Superior temporal gyrus (tissue), 1 donor: ENCODE measurements around the gene CDC20.
"Not testable (repeated sequence)": the region's sequence is repeated elsewhere in the genome, so short reads cannot be mapped to it uniquely, and the experiment has no call there.

Source experiments
- DNase-seq: peaks from one replicate; pipeline ENCODE4 v3.0.0-alpha.2; 2016; ENCODE audit errors: extremely low spot score

The CDC20 gene

DNA sequence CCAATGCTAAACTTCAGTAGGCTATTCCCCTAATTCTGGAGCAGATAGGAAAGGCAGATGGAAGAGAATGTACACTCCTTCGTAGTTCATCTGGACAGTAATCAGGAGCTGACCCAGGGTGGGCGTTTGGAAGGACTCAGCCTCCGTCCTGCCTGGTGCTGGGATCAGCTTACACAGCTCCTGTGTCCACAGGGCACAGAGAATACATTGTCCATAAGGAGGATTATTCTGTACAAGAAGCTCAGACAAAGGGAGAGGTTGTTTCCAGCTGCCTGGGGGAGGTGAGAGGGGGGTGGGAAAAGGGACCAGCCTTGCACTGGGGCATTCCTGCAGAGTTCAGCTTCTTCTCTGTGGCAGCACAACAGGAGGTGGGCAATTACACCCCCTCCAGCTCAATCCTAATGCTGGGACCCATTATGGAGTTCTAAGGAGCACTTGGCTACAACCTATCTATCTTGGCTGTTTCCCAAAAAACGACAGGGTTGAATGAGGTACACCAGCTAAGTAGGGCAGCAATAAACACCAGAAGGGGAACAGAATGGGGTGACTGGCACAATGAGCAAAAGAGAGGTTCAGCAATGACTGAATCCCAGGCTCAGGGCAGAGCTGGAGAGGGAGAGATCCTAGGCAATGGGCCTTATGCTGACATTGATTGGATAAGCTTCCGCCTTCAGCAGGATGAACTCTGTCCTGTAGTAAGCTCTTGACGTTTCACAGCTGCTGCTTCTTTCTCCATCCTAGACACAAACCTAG, 23.4 kb downstream of the CDC20 start:
- DNase-seq = peak; percentile 89

DNA sequence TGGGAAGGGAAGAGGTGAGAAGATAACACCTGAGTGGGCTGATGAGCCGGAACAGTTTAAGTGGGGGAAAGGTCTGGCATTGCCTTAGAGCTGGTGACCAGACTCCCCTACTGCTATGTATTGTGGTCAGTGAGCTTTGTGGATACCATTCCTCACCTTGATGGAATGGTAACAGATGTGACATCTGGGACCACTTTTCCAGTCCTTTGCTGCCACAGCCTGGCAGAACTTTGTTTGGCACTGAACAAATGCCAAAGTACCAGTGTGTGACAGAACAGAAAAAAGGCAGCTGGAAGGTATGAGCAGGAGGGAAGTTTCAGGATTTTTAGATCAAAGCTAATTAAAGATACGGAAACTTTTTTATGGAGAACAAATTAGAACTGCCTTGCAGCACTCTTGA, 24.7 kb downstream of the CDC20 start:
- peak; percentile 87 for DNase-seq

DNA sequence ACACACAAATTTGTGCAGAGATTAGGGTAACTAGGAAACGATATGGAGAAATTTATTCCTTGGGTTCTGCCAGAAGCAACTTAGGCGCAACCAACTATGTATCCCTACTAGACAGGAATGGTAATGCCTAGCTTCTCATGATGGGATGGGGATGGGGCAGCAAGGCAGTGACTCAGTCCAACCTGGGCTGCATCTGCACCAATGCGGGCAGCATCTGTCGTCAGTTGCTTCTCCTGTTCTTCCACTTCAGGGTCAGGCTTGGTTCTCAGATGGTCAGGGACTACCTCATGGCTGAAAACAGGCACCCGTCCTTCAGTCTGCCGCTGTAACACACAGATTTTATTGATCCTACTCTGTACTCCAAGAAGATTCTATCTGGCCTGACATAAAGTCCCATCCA, 27.9 kb downstream of the CDC20 start:
- no peak for DNase-seq

DNA sequence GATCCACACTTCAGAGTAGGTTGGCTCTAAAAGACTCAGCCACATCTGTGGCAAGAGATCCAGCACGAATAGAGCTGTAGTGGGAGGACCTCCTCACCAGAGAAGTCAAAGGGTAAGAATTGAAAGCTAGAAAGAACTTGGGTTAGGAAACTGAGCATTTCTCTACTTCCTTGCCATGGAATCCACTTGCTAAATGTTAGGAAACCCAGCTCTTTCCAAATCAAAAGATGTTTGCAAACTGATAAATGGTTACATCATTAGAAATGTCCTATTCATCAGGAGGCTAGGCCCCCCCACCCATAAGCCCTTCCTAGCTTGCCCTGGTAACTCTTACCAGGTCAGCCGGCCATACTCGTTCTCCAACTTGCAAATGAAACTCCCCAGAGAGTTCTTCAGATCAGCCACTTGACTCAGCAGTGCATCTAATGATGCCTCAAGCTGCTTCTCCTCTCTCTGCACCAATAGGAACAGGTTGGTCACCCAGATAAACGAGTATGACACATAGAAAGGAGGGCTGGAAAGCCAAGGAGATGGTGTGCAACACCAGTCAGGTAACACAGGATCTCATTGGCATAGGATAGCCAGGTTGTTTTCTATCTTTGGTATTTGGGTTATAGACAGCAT, 29.3 kb downstream of the CDC20 start:
- no peak for DNase-seq

DNA sequence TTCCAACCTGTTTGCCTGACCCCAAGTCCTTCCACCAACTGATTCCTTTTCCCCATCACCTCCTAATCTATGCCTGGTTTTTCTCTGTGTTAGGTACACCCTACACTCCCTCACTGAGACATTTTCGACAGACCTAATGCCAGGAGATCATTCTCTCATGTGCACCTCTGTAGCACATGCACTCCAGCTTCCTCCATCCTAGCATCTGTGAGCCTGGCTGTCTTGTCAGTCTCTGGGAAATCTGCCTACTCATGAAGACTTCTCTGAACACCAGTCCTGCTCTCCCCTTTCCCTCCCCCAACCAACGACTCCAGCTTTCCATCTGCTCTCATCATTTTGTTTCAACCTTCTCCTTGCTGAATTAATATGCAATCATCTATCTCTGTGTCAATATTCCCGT, 29.8 kb downstream of the CDC20 start:
- DNase-seq = no peak

DNA sequence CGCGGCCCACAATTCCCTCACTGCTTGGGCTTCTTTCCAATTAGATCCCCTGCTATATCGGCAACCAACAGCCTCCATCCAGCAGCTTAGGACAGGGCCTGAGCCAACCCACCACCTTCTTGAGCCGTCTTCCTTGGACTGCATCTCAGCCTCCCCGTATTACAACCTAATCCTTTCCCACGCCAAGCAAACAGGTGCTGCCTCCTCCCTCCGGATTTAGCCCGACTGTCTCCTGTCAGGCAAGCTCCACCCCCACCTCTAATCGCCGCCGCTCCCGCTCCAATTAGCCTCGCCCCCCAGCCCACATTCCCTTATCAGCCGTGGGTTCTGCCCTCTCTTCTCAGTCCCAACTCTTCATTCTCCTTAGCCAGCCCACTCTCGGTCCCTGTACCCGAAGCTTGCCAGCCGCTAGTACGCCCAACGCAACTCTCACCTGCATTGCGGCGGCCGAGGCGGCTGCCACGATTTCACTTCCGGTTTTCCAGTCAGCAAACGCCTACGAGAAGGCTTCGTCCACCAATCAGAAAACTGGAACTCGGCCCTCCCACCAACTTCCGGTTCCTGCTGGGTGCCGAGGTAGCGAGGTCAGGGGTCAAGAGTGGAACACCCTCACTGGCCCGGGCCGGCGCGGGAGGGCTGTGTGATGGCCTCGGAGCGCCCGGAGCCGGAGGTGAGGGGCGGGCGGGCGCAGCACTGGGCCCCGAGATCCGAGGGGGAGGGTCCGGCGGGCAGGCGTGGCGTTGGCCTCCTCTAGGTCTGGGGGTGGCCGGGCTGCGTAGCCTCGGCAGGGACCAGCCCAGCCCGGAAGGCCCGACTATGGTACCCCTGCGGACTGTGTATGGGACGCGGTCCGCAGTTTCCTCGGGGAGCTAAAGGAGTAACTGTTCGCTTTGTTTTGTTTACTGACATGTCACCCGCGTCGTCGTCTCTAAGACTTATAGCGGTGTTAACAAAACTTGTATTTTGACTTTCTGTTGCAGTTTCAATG, 30.8 kb downstream of the CDC20 start, which contains the start of the genes MED8 and SZT2:
Gene MED8 (minus strand): TSS at position 475 of the 988 bp plus-strand sequence. CDS start 36 bp downstream, at position 439.
Gene SZT2 (plus strand): TSS at position 574 of the 988 bp plus-strand sequence. CDS start 70 bp downstream, at position 644.
- peak; percentile 99 for DNase-seq

DNA sequence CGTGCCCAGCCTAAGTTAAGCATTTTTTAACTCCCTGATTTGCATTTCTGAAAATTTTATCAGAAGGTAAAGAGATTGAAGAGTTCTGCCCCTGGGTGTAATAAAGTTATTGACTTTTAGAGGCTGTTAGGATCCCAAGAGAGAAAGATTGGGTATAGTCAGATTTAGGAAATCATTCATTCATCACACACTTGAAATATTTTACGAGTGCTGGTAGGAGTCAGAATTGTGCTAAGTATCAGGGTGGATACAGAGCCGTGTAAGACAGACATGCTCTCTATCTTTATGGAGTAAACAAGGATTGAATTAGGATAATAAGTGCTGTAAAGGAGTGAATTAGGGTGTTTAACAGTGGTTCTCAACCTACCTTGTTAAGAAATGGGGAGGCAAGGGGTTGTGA, 33.9 kb downstream of the CDC20 start:
- DNase-seq = no peak

DNA sequence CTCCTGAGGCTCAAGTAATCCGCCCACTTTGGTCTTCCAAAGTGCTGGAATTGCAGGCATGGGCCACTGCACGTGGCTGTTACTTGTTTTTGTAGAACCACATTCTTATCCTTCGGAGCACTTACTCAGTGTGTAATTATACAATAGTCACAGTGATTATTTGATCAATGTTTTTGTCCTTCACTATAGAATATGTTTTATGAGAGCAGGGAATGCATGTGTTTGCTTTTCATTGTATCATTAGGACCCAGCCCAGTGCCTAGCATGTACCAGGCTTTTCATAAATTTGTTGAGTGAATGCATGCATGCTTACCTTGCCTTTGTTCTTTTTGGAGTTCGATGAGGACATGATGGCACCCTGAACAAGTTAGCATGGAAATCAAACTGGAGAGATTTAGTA, 36.7 kb downstream of the CDC20 start:
- DNase-seq = no peak

DNA sequence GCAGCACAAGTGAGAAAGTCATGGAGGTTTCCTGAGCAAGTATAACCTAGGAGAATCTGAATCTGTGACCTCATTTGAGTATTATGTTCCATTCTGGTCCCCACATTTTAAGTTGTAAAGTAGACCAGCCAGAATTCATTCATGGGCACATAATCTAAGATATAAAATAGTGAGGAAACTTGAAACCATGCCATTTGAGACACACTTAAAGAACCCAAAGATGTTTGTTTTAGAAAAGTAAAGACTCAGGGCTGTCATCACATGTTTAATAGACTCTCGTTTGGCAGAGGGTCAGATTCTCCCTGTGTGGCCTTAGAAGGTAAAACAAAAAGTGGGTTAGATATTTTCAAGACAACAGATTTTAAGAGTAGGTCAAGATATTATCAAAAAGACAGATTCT, 37.3 kb downstream of the CDC20 start:
- no peak for DNase-seq

DNA sequence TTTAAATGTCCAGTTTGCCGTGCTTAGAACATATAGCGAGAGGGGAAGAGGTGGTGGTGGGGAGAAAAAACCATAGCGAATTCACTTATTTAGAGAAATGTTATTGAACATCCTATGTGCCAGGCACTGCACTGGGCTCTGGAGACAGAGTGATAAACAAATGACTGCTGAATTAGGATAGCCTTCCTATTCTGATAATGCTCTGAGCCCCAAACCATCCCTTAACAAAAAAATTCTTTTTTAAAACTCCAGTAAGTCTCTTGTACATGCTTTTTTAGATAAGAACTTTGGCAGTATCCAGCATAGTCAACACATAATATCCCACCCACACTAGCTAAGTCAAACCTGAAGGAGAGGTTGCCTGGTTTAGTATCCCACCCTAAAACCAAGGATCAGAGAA, 39.4 kb downstream of the CDC20 start:
- no peak for DNase-seq

DNA sequence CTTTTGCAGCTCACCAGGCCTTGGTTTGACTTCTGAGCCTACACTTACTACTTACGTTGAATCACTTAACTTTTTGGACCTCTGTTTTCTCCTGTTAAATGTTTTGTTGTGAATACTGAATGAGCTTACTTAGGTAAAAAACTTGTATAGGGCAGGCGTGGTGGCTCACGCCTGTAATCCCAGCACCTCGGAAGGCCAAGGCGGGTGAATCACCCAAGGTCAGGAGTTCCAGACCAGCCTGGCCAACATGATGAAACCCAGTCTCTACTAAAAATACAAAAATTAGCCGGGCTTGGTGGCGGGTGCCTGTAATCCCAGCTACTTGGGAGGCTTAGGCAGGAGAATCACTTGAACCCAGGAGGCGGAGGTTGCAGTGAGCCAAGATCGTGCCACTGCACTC, 41.7 kb downstream of the CDC20 start:
- DNase-seq = not testable (repeated sequence)

DNA sequence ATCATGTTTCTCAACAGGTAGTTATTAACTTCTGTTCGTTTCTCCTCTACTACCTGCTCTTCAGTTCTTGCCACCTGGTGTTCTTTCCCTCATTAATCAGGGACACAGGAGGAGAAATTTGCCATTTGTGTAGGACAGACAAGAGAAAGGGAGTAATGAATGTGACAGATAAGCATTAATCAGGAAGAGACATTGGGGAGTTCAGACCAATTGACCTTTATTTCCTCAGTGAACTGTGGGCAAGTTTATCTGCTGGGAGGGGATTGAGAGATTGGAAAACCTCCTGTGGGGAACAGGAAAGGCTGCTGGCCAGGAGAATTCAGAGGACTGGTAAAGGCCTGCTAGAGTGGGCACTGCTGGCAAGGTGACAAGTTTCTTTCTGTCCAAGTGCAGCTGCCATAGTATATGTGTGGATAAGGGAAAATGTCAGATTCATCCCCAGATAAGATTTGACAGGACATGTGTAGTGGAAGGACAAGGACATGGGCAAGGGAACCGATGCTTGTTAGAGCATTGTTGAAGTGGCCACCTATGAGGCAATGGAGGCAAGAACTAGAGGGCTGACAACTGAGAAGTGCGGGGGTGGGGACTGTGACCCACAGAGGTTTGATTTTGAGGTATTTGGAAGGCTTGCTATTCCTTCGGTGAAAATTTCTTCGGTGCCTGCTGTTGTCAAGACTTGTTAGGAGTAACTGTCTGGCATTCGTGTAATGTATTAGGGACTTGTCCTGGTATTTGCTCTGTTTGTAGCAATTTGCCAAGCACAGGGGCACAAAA, 43.5 kb downstream of the CDC20 start:
- DNase-seq = no peak

DNA sequence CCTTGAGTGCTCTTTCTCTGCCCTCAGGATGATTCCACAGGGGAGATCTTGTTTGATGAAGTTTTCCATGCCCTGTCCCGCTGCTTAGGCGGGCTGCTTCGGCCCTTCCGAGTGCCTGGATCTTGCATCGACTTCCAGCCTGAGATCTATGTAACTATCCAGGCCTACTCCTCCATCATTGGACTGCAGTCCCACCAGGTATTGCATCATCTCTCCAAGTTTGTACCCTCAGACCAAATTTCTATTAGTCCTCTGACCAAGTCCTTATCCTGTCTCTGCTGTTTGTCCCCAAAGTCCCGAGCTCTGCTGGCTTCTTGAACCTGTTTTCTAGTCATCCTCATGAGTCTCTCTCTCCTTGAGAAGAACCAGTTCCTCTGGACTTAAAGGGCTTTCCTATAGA, 45.6 kb downstream of the CDC20 start:
- DNase-seq = no peak

DNA sequence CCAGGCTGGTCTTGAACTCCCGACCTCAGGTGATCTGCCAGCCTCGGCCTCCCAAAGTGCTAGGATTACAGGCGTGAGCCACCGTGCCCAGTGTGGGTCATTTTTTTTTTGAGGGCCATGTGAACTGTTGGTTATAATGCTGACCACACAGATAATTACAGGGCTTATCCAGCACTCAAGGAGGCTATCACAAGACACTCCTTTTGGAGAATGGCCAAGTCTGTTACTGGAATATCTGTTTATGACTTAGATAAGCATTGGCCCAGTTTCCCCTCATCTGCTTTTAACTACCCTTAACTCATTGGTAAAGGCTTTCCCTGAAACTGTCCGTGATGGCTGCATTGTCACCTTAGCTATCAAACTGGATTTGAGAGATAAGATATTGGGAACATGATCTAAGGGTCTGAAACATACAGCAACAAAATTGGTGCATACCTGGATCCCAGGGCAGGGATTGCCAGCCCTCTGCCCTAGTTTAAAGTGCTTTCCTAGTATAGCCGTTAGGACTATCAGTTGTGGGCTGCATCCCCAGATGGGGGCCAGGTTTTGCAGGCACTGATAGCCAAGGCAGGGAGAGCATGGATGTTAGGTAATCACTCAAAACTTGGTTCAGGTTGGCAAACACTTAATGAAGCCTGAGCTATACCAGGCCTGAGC, 46.6 kb downstream of the CDC20 start:
- no peak for DNase-seq

DNA sequence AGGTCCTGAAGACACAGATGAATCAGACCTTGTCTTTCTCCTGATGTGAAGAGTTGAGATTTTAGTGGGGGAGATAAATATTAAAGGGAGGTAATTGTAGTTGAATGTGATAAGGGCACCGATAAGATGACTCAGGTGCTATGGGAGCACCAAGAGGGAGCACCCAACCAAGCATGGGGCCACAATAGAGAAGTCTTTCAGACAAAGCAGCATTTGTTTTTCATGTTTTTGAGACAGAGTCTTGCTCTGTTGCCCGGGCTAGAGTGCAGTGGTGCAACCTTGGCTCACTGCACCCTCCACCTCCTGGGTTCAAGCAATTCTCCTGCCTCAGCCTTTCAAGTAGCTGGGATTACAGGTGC, 47.1 kb downstream of the CDC20 start:
- no peak for DNase-seq

DNA sequence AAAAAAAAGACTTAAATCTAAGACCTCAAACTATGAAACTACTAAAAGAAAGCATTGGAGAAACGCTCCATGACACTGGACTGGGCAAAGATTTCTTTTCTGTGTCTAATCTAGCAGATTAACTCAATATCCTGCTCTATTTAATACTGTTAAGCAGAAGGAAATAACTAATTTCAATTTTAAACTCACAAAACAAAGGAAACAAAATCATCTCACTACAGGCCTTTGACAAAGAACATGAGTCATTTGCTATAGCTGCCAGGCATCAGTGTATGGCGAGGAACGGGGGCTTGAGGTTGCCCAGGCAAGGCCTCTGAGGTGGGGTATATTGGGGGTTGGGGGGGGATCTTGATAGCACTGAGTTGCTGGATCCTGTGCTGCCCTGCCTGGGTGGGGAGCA, 51.8 kb downstream of the CDC20 start:
- DNase-seq = no peak
